SK-N-SH treated with all-trans-retinoic acid at 6 μM for 48 hours (cell line): Measurements from ENCODE around the gene DYNC2H1.

ENCODE experiments used
- ATAC-seq: fragments of 200-7000 bp; cut with Tn5 transposase; 3 replicates; pipeline ENCODE4 v1.9.1; 2020; ENCODE audit warnings: mild to moderate bottlenecking, moderate library complexity
- ARNTL ChIP-seq: fragments of 450-650 bp; formaldehyde crosslinking; IDR thresholded peaks from 2 replicates; pipeline ENCODE4 v1.5.0; 2020; ENCODE audit warnings: low read depth, mild to moderate bottlenecking, moderate library complexity, borderline replicate concordance
- CREB5 ChIP-seq: fragments of 250-450 bp; sonication (Bioruptor Pico); IDR thresholded peaks from 2 replicates; pipeline ENCODE4 v1.5.1; 2020; ENCODE audit warnings: low read depth, mild to moderate bottlenecking, moderate library complexity
- CSDC2 ChIP-seq: fragments of 250-450 bp; sonication (Bioruptor Pico); IDR thresholded peaks from 2 replicates; pipeline ENCODE4 v1.5.0; 2020; ENCODE audit warnings: mild to moderate bottlenecking, moderate library complexity
- ESRRG ChIP-seq: fragments of 250-450 bp; sonication (Bioruptor Pico); IDR thresholded peaks from 2 replicates; pipeline ENCODE4 v1.6.1; 2021; ENCODE audit warnings: mild to moderate bottlenecking
- ISL1 ChIP-seq: fragments of 250-450 bp; sonication (Bioruptor Pico); IDR thresholded peaks from 2 replicates; pipeline ENCODE4 v2.1.2; 2022; ENCODE audit warnings: mild to moderate bottlenecking, moderate library complexity
- POU6F1 ChIP-seq: fragments of 250-450 bp; sonication (Bioruptor Pico); IDR thresholded peaks from 2 replicates; pipeline ENCODE4 v1.8.0; 2021; ENCODE audit warnings: low read depth, mild to moderate bottlenecking, moderate library complexity, borderline replicate concordance
- PPARA ChIP-seq: fragments of 250-450 bp; sonication (Bioruptor Pico); IDR thresholded peaks from 2 replicates; pipeline ENCODE4 v1.5.0; 2020; ENCODE audit warnings: mild to moderate bottlenecking, borderline replicate concordance
- SNAI2 ChIP-seq: fragments of 250-450 bp; sonication (Bioruptor Pico); IDR thresholded peaks from 2 replicates; pipeline ENCODE4 v1.5.0; 2020; ENCODE audit warnings: mild to moderate bottlenecking, moderate library complexity
- TCF4 ChIP-seq: fragments of 250-450 bp; sonication (Bioruptor Pico); IDR thresholded peaks from 2 replicates; pipeline ENCODE4 v1.8.0; 2021; ENCODE audit warnings: mild to moderate bottlenecking, moderate library complexity, borderline replicate concordance
- TSHZ2 ChIP-seq: fragments of 250-450 bp; sonication (Bioruptor Pico); IDR thresholded peaks from 2 replicates; pipeline ENCODE4 v1.5.0; 2020; ENCODE audit warnings: mild to moderate bottlenecking, moderate library complexity
- ZC3H10 ChIP-seq: fragments of 250-450 bp; sonication (Bioruptor Pico); IDR thresholded peaks from 2 replicates; pipeline ENCODE4 v1.5.1; 2021; ENCODE audit warnings: mild to moderate bottlenecking, moderate library complexity
- ZFP3 ChIP-seq: fragments of 250-450 bp; sonication (Bioruptor Pico); IDR thresholded peaks from 2 replicates; pipeline ENCODE4 v1.5.0; 2020; ENCODE audit warnings: mild to moderate bottlenecking, moderate library complexity
- ZFP30 ChIP-seq: fragments of 450-650 bp; formaldehyde crosslinking; IDR thresholded peaks from 2 replicates; pipeline ENCODE4 v1.5.0; 2022; ENCODE audit warnings: mild to moderate bottlenecking, moderate library complexity
- ZNF70 ChIP-seq: fragments of 450-650 bp; formaldehyde crosslinking; IDR thresholded peaks from 2 replicates; pipeline ENCODE4 v1.5.0; 2020; ENCODE audit warnings: mild to moderate bottlenecking, moderate library complexity
- ZNF8 ChIP-seq: fragments of 450-650 bp; formaldehyde crosslinking; IDR thresholded peaks from 2 replicates; pipeline ENCODE4 v1.5.0; 2020; ENCODE audit warnings: mild to moderate bottlenecking, moderate library complexity
- TF ChIP-seq, protein P1 (sequence below): fragments of 250-450 bp; sonication (Bioruptor Pico); IDR thresholded peaks from 2 replicates; pipeline ENCODE4 v1.8.0; 2020; ENCODE audit warnings: mild to moderate bottlenecking, moderate library complexity, borderline replicate concordance
- TF ChIP-seq, protein P2 (sequence below): fragments of 250-450 bp; sonication (Bioruptor Pico); IDR thresholded peaks from 2 replicates; pipeline ENCODE4 v1.5.1; 2021; ENCODE audit warnings: mild to moderate bottlenecking, moderate library complexity

The DYNC2H1 gene

DNA sequence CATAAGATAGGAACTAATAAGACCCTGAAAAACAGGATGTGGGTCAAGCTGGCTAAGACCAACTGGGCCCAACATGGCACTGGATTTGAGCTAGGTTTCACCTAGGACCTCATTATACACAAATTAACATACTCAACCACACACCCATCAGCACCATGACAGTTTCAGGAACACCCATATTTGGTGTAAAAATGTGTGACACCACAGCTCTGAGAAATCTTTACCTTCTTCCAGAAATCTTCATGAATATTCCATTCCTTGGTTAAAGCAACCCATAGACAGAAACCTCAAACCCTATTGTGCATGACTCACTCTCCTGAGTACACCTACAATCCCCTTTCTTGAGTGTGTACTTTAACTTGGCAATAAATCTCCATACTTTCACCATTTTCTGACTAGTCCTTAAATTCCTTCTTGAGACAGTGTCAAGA lies 378.8 kb downstream of the DYNC2H1 start:
- TF ChIP-seq TCF4 (CRISPR knock-in tag): no peak
- TF ChIP-seq ZFP3: no peak
- TF ChIP-seq, protein P1, sequence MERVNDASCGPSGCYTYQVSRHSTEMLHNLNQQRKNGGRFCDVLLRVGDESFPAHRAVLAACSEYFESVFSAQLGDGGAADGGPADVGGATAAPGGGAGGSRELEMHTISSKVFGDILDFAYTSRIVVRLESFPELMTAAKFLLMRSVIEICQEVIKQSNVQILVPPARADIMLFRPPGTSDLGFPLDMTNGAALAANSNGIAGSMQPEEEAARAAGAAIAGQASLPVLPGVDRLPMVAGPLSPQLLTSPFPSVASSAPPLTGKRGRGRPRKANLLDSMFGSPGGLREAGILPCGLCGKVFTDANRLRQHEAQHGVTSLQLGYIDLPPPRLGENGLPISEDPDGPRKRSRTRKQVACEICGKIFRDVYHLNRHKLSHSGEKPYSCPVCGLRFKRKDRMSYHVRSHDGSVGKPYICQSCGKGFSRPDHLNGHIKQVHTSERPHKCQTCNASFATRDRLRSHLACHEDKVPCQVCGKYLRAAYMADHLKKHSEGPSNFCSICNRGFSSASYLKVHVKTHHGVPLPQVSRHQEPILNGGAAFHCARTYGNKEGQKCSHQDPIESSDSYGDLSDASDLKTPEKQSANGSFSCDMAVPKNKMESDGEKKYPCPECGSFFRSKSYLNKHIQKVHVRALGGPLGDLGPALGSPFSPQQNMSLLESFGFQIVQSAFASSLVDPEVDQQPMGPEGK (CRISPR knock-in tag): no peak
- no peak for TF ChIP-seq ZC3H10
- TF ChIP-seq CREB5 (CRISPR knock-in tag): no peak
- TF ChIP-seq, protein P2, sequence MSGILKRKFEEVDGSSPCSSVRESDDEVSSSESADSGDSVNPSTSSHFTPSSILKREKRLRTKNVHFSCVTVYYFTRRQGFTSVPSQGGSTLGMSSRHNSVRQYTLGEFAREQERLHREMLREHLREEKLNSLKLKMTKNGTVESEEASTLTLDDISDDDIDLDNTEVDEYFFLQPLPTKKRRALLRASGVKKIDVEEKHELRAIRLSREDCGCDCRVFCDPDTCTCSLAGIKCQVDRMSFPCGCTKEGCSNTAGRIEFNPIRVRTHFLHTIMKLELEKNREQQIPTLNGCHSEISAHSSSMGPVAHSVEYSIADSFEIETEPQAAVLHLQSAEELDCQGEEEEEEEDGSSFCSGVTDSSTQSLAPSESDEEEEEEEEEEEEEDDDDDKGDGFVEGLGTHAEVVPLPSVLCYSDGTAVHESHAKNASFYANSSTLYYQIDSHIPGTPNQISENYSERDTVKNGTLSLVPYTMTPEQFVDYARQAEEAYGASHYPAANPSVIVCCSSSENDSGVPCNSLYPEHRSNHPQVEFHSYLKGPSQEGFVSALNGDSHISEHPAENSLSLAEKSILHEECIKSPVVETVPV: no peak
- no peak for TF ChIP-seq POU6F1 (CRISPR knock-in tag)
- TF ChIP-seq ISL1 (CRISPR knock-in tag): no peak
- TF ChIP-seq CSDC2 (CRISPR knock-in tag): no peak
- no peak for TF ChIP-seq ARNTL (CRISPR knock-in tag)
- no peak for TF ChIP-seq ZNF8 (CRISPR knock-in tag)
- TF ChIP-seq PPARA (CRISPR knock-in tag): no peak
- no peak for TF ChIP-seq SNAI2 (CRISPR knock-in tag)
- ATAC-seq: no peak

DNA sequence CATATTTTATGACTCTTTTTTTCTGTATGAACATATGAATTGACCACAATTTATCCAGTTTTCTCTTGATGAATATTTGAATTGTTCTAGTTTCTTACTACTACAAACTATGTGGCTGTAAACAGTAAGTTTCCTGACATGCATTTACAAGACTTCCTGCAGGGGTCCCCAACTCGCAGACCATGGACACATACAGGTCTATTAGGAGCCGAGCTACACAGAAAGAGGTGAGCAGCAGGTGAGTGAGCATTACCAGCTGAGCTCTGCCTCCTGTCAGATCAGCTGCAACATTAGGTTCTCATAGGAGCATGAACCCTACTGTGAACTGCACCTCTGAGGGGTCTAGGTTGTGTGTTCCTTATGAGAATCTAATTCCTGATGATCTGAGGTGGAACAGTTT lies 379.4 kb downstream of the DYNC2H1 start:
- no peak for TF ChIP-seq POU6F1 (CRISPR knock-in tag)
- TF ChIP-seq TSHZ2 (CRISPR knock-in tag): no peak
- TF ChIP-seq ESRRG: no peak
- no peak for TF ChIP-seq ZFP30
- no peak for TF ChIP-seq CSDC2 (CRISPR knock-in tag)
- TF ChIP-seq ZFP3: no peak
- TF ChIP-seq TCF4 (CRISPR knock-in tag): no peak
- TF ChIP-seq ZNF70 (CRISPR knock-in tag): no peak
- TF ChIP-seq, protein P1 (CRISPR knock-in tag): no peak
- no peak for TF ChIP-seq ZNF8 (CRISPR knock-in tag)
- TF ChIP-seq, protein P2: no peak
- TF ChIP-seq PPARA (CRISPR knock-in tag): no peak
- no peak for TF ChIP-seq CREB5 (CRISPR knock-in tag)
- ATAC-seq: no peak
